ENCODE results near the gene SMCO4.
"Not testable (repeated sequence)": the region's sequence is repeated elsewhere in the genome, so short reads cannot be mapped to it uniquely, and the experiment has no call there.

SMCO4 gene

DNA sequence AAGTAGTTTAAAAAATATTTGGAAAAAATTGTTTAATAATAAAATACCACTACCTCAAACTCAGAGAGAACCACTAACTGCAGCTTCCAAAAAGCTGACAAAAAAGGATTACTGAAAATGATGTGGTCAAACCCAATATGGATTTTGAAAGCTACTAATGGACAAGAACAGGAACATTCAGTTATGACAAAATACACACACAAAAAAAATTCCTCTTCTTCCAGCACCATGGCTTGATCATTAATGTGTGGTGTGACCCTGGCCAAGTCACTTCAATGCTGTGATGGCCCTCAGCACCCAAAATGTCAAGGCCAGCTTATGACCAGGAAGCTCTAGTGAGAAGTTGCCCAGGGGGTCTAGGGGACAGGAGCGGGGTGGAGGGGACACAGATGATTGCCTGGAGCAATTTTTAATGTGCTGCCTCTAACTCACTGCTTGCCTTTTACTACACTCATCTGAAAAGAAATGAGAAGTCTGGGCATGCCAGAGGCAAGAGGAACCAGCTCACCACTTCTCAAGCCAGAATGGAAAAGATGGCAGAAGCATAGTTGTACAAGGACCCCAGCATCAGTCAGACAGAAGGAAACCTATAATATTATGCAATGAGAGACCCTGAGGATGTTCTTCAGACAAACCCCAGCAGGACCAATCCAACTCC is 2.2 kb downstream of the SMCO4 start:
- TF ChIP-seq, protein P1, sequence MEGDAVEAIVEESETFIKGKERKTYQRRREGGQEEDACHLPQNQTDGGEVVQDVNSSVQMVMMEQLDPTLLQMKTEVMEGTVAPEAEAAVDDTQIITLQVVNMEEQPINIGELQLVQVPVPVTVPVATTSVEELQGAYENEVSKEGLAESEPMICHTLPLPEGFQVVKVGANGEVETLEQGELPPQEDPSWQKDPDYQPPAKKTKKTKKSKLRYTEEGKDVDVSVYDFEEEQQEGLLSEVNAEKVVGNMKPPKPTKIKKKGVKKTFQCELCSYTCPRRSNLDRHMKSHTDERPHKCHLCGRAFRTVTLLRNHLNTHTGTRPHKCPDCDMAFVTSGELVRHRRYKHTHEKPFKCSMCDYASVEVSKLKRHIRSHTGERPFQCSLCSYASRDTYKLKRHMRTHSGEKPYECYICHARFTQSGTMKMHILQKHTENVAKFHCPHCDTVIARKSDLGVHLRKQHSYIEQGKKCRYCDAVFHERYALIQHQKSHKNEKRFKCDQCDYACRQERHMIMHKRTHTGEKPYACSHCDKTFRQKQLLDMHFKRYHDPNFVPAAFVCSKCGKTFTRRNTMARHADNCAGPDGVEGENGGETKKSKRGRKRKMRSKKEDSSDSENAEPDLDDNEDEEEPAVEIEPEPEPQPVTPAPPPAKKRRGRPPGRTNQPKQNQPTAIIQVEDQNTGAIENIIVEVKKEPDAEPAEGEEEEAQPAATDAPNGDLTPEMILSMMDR (IDR thresholded peaks at IDR 0.05; ENCODE audit: insufficient read depth, low read length, missing control alignments) = no peak
- POLR2A ChIA-PET = no interaction called here
- no peak for DNase-seq (ENCODE audit: low read depth, low spot score)
- CTCF ChIA-PET = interaction anchor here (1.0 to 1.8 kb wide), 9 partner anchors 10 to 309 kb away, joined by 3 to 9 read pairs (median 4); no protein-coding TSS in a partner anchor
- H3K4me3 ChIP-seq (ENCODE audit: low read depth, low read length) = no peak overlapping the region

DNA sequence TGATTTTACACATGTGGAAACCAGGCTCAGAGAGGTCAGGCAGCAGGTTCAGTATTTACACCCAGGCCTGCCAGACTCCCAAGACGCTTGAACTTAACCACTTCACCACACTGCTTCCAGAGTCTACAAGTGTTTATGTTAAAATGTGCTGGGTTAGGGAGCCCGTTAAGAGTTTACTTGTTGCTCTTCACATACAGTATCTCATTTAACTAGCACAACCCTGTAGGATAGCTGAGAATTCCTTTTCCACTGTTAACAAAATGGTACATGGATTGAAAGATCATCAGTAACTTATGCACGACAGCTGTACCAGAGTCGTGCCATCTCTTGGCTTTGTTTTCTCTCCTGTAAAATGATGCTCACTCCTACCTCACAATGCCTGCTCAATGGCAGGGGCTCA is 2.9 kb downstream of the SMCO4 start:
- CTCF ChIA-PET = interaction anchor here (1.0 to 2.0 kb wide), 4 partner anchors 10 to 308 kb away, joined by 3 to 11 read pairs (median 8); no protein-coding TSS in a partner anchor
- TF ChIP-seq, protein P1 (IDR thresholded peaks at IDR 0.05; ENCODE audit: insufficient read depth, low read length, missing control alignments) = no peak

GRCh38 chr11:93537767-93538261 is 5.4 kb downstream of the SMCO4 start:
- TF ChIP-seq, protein P1 (IDR thresholded peaks at IDR 0.05; ENCODE audit: insufficient read depth, low read length, missing control alignments) = no peak
- no peak for DNase-seq (ENCODE audit: low read depth, low spot score)
- CTCF ChIA-PET = no interaction called here
- POLR2A ChIA-PET = no interaction called here
- H3K4me3 ChIP-seq (ENCODE audit: low read depth, low read length) = no peak overlapping the region

More for the DNA sequence above, 2.9 kb downstream of the SMCO4 start:
- POLR2A ChIA-PET = no interaction called here
- DNase-seq (ENCODE audit: low read depth, low spot score) = no peak
- H3K4me3 ChIP-seq (ENCODE audit: low read depth, low read length) = no peak overlapping the region

DNA sequence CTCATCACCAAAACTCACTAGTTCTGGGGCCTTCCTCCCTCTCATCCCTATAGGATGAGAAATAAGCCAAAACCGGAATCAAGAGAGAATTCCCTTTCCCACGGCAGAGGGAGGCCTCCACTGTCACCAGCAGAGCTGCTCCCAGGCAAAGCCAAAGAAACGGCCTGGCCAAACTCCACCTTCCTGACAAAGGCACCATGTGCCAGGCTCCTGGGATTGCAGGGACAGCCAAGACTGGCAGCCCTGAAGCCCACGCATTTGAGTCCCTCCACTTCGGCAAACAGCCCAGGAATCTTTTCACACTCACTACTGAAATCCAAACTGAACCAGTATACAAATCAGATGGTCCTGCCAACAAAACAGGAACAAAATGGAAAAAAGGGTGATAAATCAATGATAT is 6.1 kb downstream of the SMCO4 start:
- CTCF ChIA-PET = no interaction called here
- TF ChIP-seq, protein P1 (IDR thresholded peaks at IDR 0.05; ENCODE audit: insufficient read depth, low read length, missing control alignments) = no peak
- DNase-seq (ENCODE audit: low read depth, low spot score) = no peak
- POLR2A ChIA-PET = no interaction called here
- H3K4me3 ChIP-seq (ENCODE audit: low read depth, low read length) = no peak overlapping the region

DNA sequence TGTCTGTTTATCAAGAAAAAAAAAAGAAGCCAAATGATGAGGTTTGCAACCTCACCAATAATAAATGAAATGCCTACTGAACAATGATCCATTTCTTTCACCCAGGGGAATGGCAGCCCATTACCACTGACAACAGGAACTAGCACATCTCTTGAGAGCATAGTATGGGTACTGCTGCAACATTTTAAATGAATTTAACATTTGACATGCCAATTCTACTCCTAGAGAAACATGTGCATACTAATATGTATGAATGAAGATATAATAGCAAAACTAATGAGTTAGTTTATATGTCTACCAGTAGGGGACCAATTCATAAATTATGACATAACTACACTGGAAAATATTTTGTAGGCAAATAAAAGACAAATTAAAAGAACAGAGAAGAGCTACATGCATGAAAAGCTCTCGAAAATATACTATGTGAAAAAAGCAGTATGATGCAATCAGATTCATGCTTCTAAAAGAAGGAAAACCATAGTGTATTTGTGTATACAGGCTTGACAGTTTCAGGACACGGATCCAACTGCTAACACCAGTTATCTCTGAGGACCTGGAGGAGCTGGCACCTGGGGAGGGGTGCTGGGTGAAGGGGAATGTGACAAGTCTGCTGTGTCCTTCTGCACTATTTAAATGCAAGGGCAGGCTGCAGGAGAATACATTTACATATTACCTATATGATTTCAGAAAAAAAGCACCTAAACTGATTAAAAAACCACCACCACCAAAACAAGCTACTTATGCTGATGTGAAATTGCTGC is 6.9 kb downstream of the SMCO4 start:
- no peak for DNase-seq (ENCODE audit: low read depth, low spot score)
- POLR2A ChIA-PET = no interaction called here
- no peak overlapping the region for H3K4me3 ChIP-seq (ENCODE audit: low read depth, low read length)
- TF ChIP-seq, protein P1 (IDR thresholded peaks at IDR 0.05; ENCODE audit: insufficient read depth, low read length, missing control alignments) = no peak
- CTCF ChIA-PET = interaction anchor here (0.7 kb wide), 1 partner anchor 301 kb away, joined by 3 read pairs; no protein-coding TSS in a partner anchor

DNA sequence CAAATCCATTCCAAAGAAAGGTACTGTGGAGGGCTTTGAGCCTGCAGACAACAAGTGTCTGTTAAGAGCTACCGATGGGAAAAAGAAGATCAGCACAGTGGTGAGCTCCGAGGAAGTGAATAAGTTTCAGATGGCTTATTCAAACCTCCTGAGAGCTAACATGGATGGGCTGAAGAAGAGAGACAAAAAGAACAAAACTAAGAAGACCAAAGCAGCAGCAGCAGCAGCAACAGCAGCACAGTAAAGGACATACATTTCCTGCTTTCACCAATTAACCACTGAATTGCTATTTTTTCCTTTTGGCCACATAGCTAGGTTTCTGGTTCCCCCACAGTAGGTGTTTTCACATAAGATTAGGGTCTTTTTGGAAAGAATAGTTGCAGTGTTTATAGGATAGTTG is 7.6 kb downstream of the SMCO4 start:
- CTCF ChIA-PET; POLR2A ChIA-PET; H3K4me3 ChIP-seq (ENCODE audit: low read depth, low read length); DNase-seq (ENCODE audit: low read depth, low spot score): not testable (repeated sequence)

Data from AG04449 (cell line).